PC-3 (cell line): ENCODE measurements around the gene GLRX. TPM values are rescaled to one million over a fixed set of nuclear protein-coding genes. Genes with fewer than 3 reads are reported as not detected.
A peak's percentile ranks its signal among the peaks of the same experiment; 100 is the strongest.
"Not testable (repeated sequence)": the region's sequence is repeated elsewhere in the genome, so short reads cannot be mapped to it uniquely, and the experiment has no call there.

Experiments used
- ATAC-seq: fragments of 200-7000 bp; cut with Tn5 transposase; 2 replicates; pipeline ENCODE4 v1.9.1; 2020; ENCODE audit warnings: mild to moderate bottlenecking, moderate library complexity
- BruUV-seq: library from RNA; stranded (reverse); fragments of 400-500 nt; replicated peaks from 2 replicates; lab custom pipeline; 2021; lab: Mats Ljungman, UMichigan
- CTCF ChIA-PET: fragments of 300-600 bp; sonication (Branson Sonifier 250); formaldehyde crosslinking; loops from one replicate; lab custom pipeline; 2022; ENCODE audit warnings: antibody characterized with exemption; lab: Charles Lee
- POLR2A ChIA-PET: fragments of 300-600 bp; sonication (Branson Sonifier 250); formaldehyde crosslinking; loops from one replicate; lab custom pipeline; 2022; ENCODE audit warnings: antibody characterized with exemption; ENCODE audit not compliant: unreplicated experiment; lab: Charles Lee
- DNase-seq: peaks from one replicate; pipeline ENCODE4 v3.0.0-alpha.2; 2015
- H2AFZ ChIP-seq: fragments of 300-600 bp; sonication (generic); 2 replicates; pipeline ENCODE4 v1.6.0; 2016; ENCODE audit warnings: antibody characterized with exemption, low read length
- H3F3A ChIP-seq: fragments of 300-600 bp; sonication (generic); one replicate; pipeline ENCODE4 v1.6.0; 2017; ENCODE audit warnings: antibody characterized with exemption, low read length, control low read depth, mild to moderate bottlenecking; ENCODE audit not compliant: unreplicated experiment
- H3K27ac ChIP-seq: fragments of 300-600 bp; sonication (generic); 2 replicates; pipeline ENCODE4 v1.5.1; 2016; ENCODE audit warnings: mild to moderate bottlenecking, low read length
- H3K27me3 ChIP-seq: fragments of 300-600 bp; sonication (generic); 2 replicates; pipeline ENCODE4 v1.6.1; 2016; ENCODE audit warnings: low read length, mixed read lengths
- H3K36me3 ChIP-seq: fragments of 300-600 bp; sonication (generic); 2 replicates; pipeline ENCODE4 v1.6.1; 2016; ENCODE audit warnings: low read depth, mixed run types, low read length, mixed read lengths
- H3K4me1 ChIP-seq: fragments of 300-600 bp; sonication (generic); 2 replicates; pipeline ENCODE4 v1.5.1; 2016; ENCODE audit warnings: low read length; ENCODE audit not compliant: insufficient read depth
- H3K4me2 ChIP-seq: fragments of 300-600 bp; sonication (generic); 2 replicates; pipeline ENCODE4 v1.6.0; 2016; ENCODE audit warnings: low read length
- H3K4me3 ChIP-seq: fragments of 300-600 bp; sonication (generic); 2 replicates; pipeline ENCODE4 v1.5.1; 2016; ENCODE audit warnings: mild to moderate bottlenecking, low read length, mixed read lengths
- H3K79me2 ChIP-seq: fragments of 300-600 bp; sonication (generic); 2 replicates; pipeline ENCODE4 v1.6.1; 2017; ENCODE audit warnings: low read length, mixed read lengths
- H3K9ac ChIP-seq: fragments of 300-600 bp; sonication (generic); 2 replicates; pipeline ENCODE4 v1.6.0; 2016; ENCODE audit warnings: mild to moderate bottlenecking, low read length
- H3K9me2 ChIP-seq: fragments of 300-600 bp; sonication (generic); replicated peaks from 2 replicates; pipeline ENCODE4 v1.6.1; 2016; ENCODE audit warnings: mixed run types, low read length, mixed read lengths
- H3K9me3 ChIP-seq: fragments of 300-600 bp; sonication (generic); 2 replicates; pipeline ENCODE4 v1.6.1; 2016; ENCODE audit warnings: low read length, mixed read lengths
- H4K20me1 ChIP-seq: fragments of 300-600 bp; sonication (generic); 2 replicates; pipeline ENCODE4 v1.6.1; 2016; ENCODE audit warnings: low read length, mixed read lengths
- EZH2 ChIP-seq: fragments of 300-600 bp; sonication (generic); IDR thresholded peaks from one replicate; pipeline ENCODE4 v1.6.1; 2017; ENCODE audit warnings: antibody characterized with exemption, mild to moderate bottlenecking, low read length; ENCODE audit not compliant: unreplicated experiment
- EZH2phosphoT487 ChIP-seq: fragments of 300-600 bp; sonication (generic); IDR thresholded peaks from 2 replicates; pipeline ENCODE4 v1.6.1; 2018; ENCODE audit warnings: mild to moderate bottlenecking, antibody characterized with exemption, low read length, borderline replicate concordance
- intact Hi-C: fragments of 100-400 bp; cut with micrococcal nuclease; formaldehyde crosslinking; loops from 2 replicates; pipeline ENCODE4 v1.9.0; 2023
- total RNA-seq: library from RNA; depleted of rRNA; stranded (reverse); fragments of >200 nt; gene quantifications from 2 replicates; pipeline ENCODE4 v1.2.3, GENCODE V29; 2014
- TF ChIP-seq, protein P1 (sequence below): fragments of 300-600 bp; sonication (generic); conservative IDR thresholded peaks from 2 replicates; pipeline ENCODE4 v1.5.1; 2017; ENCODE audit warnings: antibody characterized with exemption, low read depth, mild to moderate bottlenecking, low read length

Gene GLRX
- total RNA-seq, 1 experiment from 2014 or later: 27.4 TPM

DNA sequence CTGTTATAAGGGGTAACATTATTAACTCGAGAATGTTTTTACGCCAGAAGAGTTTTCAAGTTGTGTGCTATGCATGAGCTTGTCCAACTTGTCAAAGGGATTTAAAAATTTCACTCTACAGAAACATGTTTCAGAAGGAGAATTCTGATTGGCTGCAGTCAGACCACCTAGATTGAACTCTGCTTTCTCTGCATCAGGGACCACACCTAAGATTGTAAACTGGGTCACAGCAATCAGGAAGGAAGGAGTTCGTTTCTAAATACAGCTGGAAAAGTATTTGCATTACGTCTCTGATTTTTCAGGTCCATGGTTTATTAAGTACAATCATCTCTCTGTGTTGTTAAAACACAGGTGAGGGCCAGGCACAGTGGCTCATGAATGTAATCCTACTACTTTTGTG is 5.8 kb downstream of the GLRX start:
- no peaks in the 10 kb centered on the region for H3K27me3 ChIP-seq
- peak overlapping the region; percentile 18 for H3K9ac ChIP-seq
- 0 out of 2 replicates have a peak overlapping the region, but pooled peaks have one; percentile 29 for H3K4me3 ChIP-seq
- POLR2A ChIA-PET: interaction anchor here (0.6 kb wide), 1 partner anchor 42 kb away, joined by 3 read pairs; no protein-coding TSS in a partner anchor
- BruUV-seq: no TSS peak
- DNase-seq: no peak
- no peaks in the 10 kb centered on the region for H3F3A ChIP-seq
- H3K4me1 ChIP-seq: peaks cover 24% of the 10 kb centered on the region
- peak overlapping the region; percentile 73 for H3K4me2 ChIP-seq
- no peaks in the 10 kb centered on the region for H3K9me3 ChIP-seq
- TF ChIP-seq EZH2phosphoT487 (no peak), EZH2 (no peak)
- TF ChIP-seq, protein P1, sequence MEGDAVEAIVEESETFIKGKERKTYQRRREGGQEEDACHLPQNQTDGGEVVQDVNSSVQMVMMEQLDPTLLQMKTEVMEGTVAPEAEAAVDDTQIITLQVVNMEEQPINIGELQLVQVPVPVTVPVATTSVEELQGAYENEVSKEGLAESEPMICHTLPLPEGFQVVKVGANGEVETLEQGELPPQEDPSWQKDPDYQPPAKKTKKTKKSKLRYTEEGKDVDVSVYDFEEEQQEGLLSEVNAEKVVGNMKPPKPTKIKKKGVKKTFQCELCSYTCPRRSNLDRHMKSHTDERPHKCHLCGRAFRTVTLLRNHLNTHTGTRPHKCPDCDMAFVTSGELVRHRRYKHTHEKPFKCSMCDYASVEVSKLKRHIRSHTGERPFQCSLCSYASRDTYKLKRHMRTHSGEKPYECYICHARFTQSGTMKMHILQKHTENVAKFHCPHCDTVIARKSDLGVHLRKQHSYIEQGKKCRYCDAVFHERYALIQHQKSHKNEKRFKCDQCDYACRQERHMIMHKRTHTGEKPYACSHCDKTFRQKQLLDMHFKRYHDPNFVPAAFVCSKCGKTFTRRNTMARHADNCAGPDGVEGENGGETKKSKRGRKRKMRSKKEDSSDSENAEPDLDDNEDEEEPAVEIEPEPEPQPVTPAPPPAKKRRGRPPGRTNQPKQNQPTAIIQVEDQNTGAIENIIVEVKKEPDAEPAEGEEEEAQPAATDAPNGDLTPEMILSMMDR: no peak
- ATAC-seq: no peak
- CTCF ChIA-PET: interaction anchor here (0.5 kb wide), 1 partner anchor 36 kb away, joined by 4 read pairs; no protein-coding TSS in a partner anchor
- peaks cover 35% of the 10 kb centered on the region for H3K79me2 ChIP-seq
- H3K36me3 ChIP-seq: peaks cover 5% of the 10 kb centered on the region; the same call in 1 of the 2 replicates
- intact Hi-C loops: no loop called here
- H3K9me2 ChIP-seq: no peaks in the 10 kb centered on the region
- H4K20me1 ChIP-seq: no peaks in the 10 kb centered on the region
- H3K27ac ChIP-seq: peak overlapping the region; percentile 83
- H2AFZ ChIP-seq: no peak overlapping the region

DNA sequence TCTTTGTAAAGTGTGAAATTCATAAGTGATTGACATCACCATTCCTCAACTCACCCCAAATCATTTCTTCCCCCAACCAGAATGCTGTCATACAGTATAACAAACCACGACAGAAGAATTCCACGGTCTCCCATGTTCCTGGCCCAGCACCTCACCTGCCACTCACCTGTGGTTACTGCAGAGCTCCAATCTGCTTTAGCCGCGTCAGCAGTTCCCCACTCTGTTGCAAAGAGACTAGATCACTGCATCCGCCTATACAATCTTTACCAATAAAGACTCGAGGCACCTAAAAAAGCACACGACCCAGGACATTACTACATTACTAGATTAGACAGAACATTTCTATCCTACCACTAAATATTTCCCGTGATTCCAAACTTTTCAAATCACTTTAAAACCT is 6.2 kb downstream of the GLRX start:
- Histone ChIP-seq H3K9ac (no peak overlapping the region), H3K9me2 (no peaks in the 10 kb centered on the region), H3K9me3 (no peaks in the 10 kb centered on the region), H2AFZ (no peak overlapping the region), H3K79me2 (peaks cover 31% of the 10 kb centered on the region), H3K4me1 (peaks cover 24% of the 10 kb centered on the region), H3K36me3 (peaks cover 5% of the 10 kb centered on the region; the same call in 1 of the 2 replicates), H3K4me3 (no peak overlapping the region), H3K27ac (no peak overlapping the region), H3K27me3 (no peaks in the 10 kb centered on the region), H3F3A (no peaks in the 10 kb centered on the region), H4K20me1 (no peaks in the 10 kb centered on the region), H3K4me2 (no peak overlapping the region)
- intact Hi-C loops: no loop called here
- TF ChIP-seq EZH2phosphoT487 (no peak), EZH2 (no peak)
- TF ChIP-seq, protein P1: no peak
- no peak for DNase-seq
- POLR2A ChIA-PET: no interaction called here
- ATAC-seq: no peak
- CTCF ChIA-PET: no interaction called here
- no TSS peak for BruUV-seq

DNA sequence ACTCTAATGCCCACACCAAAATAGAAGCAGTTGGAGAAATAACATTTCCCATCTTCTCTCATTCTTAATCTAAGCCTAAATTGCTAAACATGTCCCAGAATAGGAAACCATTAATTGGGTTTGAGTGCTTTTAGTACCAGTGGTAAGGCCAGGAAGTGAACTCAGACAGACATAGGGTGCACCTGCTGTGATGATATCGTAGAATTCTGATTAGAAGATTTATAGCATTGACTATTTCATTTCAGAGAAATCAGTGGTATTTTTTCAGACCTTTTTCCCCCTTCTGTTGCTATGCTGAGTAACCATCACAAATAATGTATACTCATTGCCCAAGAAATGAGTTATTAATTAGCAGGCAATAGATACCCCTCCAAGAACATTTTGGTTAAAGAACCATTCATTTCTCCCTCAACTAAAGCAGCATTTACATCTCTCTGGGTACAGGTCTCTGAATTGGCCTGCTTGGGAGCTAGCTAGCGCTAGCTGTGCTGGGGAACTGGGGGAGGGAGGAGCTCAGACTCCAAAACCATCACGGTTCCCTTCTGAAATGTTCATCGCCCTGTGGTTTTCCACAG is 7.3 kb downstream of the GLRX start:
- CTCF ChIA-PET: no interaction called here

DNA sequence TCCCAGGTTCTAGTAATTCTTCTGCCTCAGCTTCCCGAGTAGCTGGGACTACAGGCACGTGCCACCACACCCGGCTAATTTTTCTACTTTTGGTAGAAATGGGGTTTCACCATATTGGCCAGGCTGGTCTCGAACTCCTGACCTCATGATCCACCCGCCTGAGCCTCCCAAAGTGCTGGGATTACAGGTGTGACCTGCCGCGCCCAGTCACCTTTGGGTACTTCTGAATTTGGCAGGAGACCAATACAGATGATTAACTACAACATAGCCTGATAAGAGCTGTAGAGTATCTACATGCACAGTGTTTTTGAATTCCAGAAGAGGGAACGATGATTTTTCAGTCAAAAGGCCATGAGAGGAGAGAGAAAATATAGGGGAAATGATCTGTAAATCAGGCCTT is 9.5 kb downstream of the GLRX start:
- H3K9ac ChIP-seq, POLR2A ChIA-PET, H3K27me3 ChIP-seq, intact Hi-C loops, H3K4me2 ChIP-seq, H3F3A ChIP-seq, H3K27ac ChIP-seq, H3K9me3 ChIP-seq, H3K36me3 ChIP-seq, H4K20me1 ChIP-seq, H3K79me2 ChIP-seq, DNase-seq, ATAC-seq, H2AFZ ChIP-seq, BruUV-seq, H3K9me2 ChIP-seq, H3K4me3 ChIP-seq, CTCF ChIA-PET: not testable (repeated sequence)
- peaks cover 35% of the 10 kb centered on the region for H3K4me1 ChIP-seq

More for the DNA sequence above, 7.3 kb downstream of the GLRX start:
- no peak overlapping the region for H3K4me3 ChIP-seq
- no peak for DNase-seq
- intact Hi-C loops: no loop called here
- no peaks in the 10 kb centered on the region for H3F3A ChIP-seq
- peaks cover 5% of the 10 kb centered on the region; the same call in 1 of the 2 replicates for H3K36me3 ChIP-seq
- H4K20me1 ChIP-seq: no peaks in the 10 kb centered on the region
- H3K9me3 ChIP-seq: no peaks in the 10 kb centered on the region
- H2AFZ ChIP-seq: no peak overlapping the region
- no peak overlapping the region for H3K4me2 ChIP-seq
- no peak for ATAC-seq
- H3K4me1 ChIP-seq: peaks cover 30% of the 10 kb centered on the region
- H3K9me2 ChIP-seq: no peaks in the 10 kb centered on the region
- no peak overlapping the region for H3K27ac ChIP-seq
- POLR2A ChIA-PET: no interaction called here
- H3K79me2 ChIP-seq: peaks cover 20% of the 10 kb centered on the region
- H3K9ac ChIP-seq: no peak overlapping the region
- BruUV-seq: no TSS peak
- no peaks in the 10 kb centered on the region for H3K27me3 ChIP-seq
- no peak for TF ChIP-seq EZH2phosphoT487
- TF ChIP-seq, protein P1: no peak
